GM19351 (cell line): ENCODE results near the gene CRHBP.

Source experiments
- ATAC-seq: cut with Tn5 transposase; IDR thresholded peaks from one replicate; pipeline ENCODE4 v1.9.1; 2021; ENCODE audit warnings: mild to moderate bottlenecking, moderate library complexity; ENCODE audit not compliant: unreplicated experiment

Gene CRHBP

DNA sequence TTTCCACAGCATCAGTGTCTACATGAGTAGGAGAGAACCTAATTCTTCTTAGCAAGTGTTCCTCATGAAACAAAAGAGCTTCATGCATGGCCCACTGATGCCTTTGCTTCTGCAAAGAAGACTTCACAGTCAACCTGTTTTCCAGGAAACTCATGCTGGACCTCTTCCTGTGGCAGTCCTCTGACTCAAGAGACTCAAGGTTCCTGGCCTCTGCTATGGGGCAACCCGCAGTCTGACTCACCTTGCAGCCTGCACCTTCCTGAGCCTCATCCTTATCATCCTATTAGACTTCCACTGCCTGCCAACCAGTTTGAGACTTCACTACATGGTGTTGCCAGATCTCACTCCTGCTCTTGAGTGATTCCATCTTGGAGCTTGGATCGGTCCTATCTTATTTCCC lies 59.8 kb downstream of the CRHBP start:
- no peak for ATAC-seq

DNA sequence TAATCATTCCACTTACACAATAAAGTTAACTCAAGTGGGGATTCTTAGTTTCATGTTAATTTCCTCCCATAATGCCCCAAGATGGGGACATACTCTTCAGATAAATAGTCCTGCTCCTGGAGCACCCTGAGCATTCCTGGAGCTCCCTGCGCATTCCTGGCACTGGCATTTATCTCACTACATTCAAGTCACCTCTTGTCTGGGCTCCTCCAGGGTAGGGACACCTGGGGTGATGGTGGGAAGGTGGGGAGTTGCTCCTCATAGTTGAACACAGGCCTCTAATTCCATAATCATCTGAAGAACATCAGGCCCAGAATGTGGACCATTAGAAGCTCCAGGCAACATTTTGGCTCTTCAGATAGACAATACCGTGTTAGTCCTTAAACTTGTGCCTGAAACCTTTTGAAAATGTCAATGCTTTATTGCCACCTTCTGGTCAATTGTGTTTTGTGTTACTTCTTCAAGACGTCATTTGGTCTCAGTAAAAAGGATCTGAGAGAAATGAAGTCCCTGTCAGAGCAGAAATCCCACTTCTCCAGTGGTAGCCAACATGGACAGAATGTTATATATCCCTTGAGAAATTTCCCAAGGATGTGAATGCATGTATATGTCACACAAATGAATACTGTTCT lies 63.2 kb downstream of the CRHBP start:
- ATAC-seq = no peak

DNA sequence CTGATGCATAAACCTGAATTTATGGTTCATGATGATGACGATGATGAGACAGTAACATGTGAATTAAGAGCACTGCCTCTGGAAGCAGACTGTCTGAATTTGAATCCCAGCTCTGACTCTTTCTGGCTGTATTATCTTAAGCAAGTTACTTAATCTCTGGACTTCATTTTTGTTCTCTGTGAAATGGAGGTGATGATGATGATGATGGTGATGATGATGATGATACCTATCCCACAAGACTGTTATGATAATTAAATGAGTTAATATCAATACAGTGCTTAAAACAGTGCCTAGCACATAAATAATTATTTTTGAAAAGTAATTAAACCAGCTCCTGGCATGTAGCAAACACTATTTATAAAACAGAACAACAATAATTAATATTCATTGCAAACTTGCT lies 64.1 kb downstream of the CRHBP start:
- ATAC-seq = no peak

GRCh38 chr5:77017668-77018067 lies 64.8 kb downstream of the CRHBP start:
- ATAC-seq = no peak
